H9 (cell line): ENCODE data around the gene CHCT1. TPM values are rescaled to one million over a fixed set of nuclear protein-coding genes. Genes with fewer than 3 reads are reported as not detected.

Source experiments
- DNase-seq: peaks from one replicate; pipeline ENCODE4 v3.0.0-alpha.2; 2017
- H2AFZ ChIP-seq: one replicate; pipeline ENCODE4 v1.6.1; 2013; ENCODE audit warnings: mild to moderate bottlenecking, low read length, control low read depth, moderate library complexity
- H2AK5ac ChIP-seq: 2 replicates; pipeline ENCODE4 v1.6.1; 2013; ENCODE audit warnings: low read length, control low read depth, mixed read lengths; ENCODE audit not compliant: insufficient read length
- H2BK120ac ChIP-seq: one replicate; pipeline ENCODE4 v1.6.1; 2013; ENCODE audit warnings: low read depth, mild to moderate bottlenecking, low read length, control low read depth, inconsistent platforms; ENCODE audit not compliant: poor library complexity, severe bottlenecking
- H2BK12ac ChIP-seq: 2 replicates; pipeline ENCODE4 v1.6.1; 2013; ENCODE audit warnings: low read length, control low read depth, mixed read lengths, low read depth; ENCODE audit not compliant: insufficient read length
- H2BK15ac ChIP-seq: 2 replicates; pipeline ENCODE4 v1.6.1; 2013; ENCODE audit warnings: low read depth, low read length, control low read depth
- H2BK20ac ChIP-seq: one replicate; pipeline ENCODE4 v1.6.1; 2013; ENCODE audit warnings: low read depth, mild to moderate bottlenecking, low read length, control low read depth, inconsistent platforms; ENCODE audit not compliant: poor library complexity, severe bottlenecking
- H2BK5ac ChIP-seq: 2 replicates; pipeline ENCODE4 v1.6.1; 2013; ENCODE audit warnings: low read length, control low read depth, mixed read lengths; ENCODE audit not compliant: insufficient read length
- H3K14ac ChIP-seq: 2 replicates; pipeline ENCODE4 v1.6.1; 2013; ENCODE audit warnings: low read length, control low read depth; ENCODE audit not compliant: insufficient read depth
- H3K18ac ChIP-seq: 2 replicates; pipeline ENCODE4 v1.6.1; 2013; ENCODE audit warnings: low read depth, mild to moderate bottlenecking, mixed read lengths, low read length, control low read depth; ENCODE audit not compliant: insufficient read length
- H3K23ac ChIP-seq: 2 replicates; pipeline ENCODE4 v1.6.1; 2013; ENCODE audit warnings: low read length, control low read depth, mixed read lengths, low read depth; ENCODE audit not compliant: insufficient read length
- H3K23me2 ChIP-seq: 2 replicates; pipeline ENCODE4 v1.6.1; 2013; ENCODE audit warnings: low read depth, mild to moderate bottlenecking, mixed read lengths, low read length, control low read depth; ENCODE audit not compliant: insufficient read length, poor library complexity, severe bottlenecking
- H3K27ac ChIP-seq: 2 replicates; pipeline ENCODE4 v1.5.1; 2013; ENCODE audit warnings: low read length, control low read depth, mixed read lengths, low read depth; ENCODE audit not compliant: insufficient read length
- H3K27me3 ChIP-seq: 2 replicates; pipeline ENCODE4 v1.6.1; 2013; ENCODE audit warnings: low read length, control low read depth, inconsistent platforms; ENCODE audit not compliant: insufficient read depth
- H3K4ac ChIP-seq: 2 replicates; pipeline ENCODE4 v1.6.1; 2013; ENCODE audit warnings: low read depth, mild to moderate bottlenecking, control low read depth, inconsistent platforms, low read length, moderate library complexity
- H3K4me1 ChIP-seq: 2 replicates; pipeline ENCODE4 v1.6.1; 2013; ENCODE audit warnings: low read length, control low read depth, inconsistent platforms; ENCODE audit not compliant: insufficient read depth
- H3K4me2 ChIP-seq: 2 replicates; pipeline ENCODE4 v1.6.1; 2013; ENCODE audit warnings: low read length, control low read depth, mixed read lengths; ENCODE audit not compliant: insufficient read length, insufficient read depth
- H3K56ac ChIP-seq: 2 replicates; pipeline ENCODE4 v1.6.1; 2013; ENCODE audit warnings: low read depth, mild to moderate bottlenecking, mixed read lengths, low read length, control low read depth; ENCODE audit not compliant: insufficient read length
- H3K79me1 ChIP-seq: 2 replicates; pipeline ENCODE4 v1.6.1; 2013; ENCODE audit warnings: low read depth, mild to moderate bottlenecking, moderate library complexity, low read length, control low read depth, inconsistent platforms; ENCODE audit not compliant: insufficient read depth, poor library complexity, severe bottlenecking
- H3K79me2 ChIP-seq: 2 replicates; pipeline ENCODE4 v1.6.1; 2013; ENCODE audit warnings: low read length, control low read depth, inconsistent platforms; ENCODE audit not compliant: insufficient read depth
- H3K9ac ChIP-seq: 2 replicates; pipeline ENCODE4 v1.6.1; 2013; ENCODE audit warnings: low read length, control low read depth, mixed read lengths; ENCODE audit not compliant: insufficient read length; ENCODE audit errors: extremely low read depth
- H3K9me3 ChIP-seq: one replicate; pipeline ENCODE4 v1.6.1; 2013; ENCODE audit warnings: low read depth, low read length, inconsistent platforms; ENCODE audit not compliant: control insufficient read depth
- H3T11ph ChIP-seq: one replicate; pipeline ENCODE4 v1.6.1; 2013; ENCODE audit warnings: mild to moderate bottlenecking, low read length, control low read depth, inconsistent platforms
- H4K20me1 ChIP-seq: one replicate; pipeline ENCODE4 v1.6.1; 2013; ENCODE audit not compliant: control insufficient read depth, insufficient read length, insufficient read depth
- H4K5ac ChIP-seq: 2 replicates; pipeline ENCODE4 v1.6.1; 2013; ENCODE audit warnings: low read depth, mild to moderate bottlenecking, mixed read lengths, low read length, control low read depth; ENCODE audit not compliant: insufficient read length
- H4K8ac ChIP-seq: replicated peaks from 2 replicates; pipeline ENCODE4 v1.6.1; 2013; ENCODE audit warnings: low read length, control low read depth, mixed read lengths, low read depth; ENCODE audit not compliant: insufficient read length
- H4K91ac ChIP-seq: 2 replicates; pipeline ENCODE4 v1.6.1; 2013; ENCODE audit warnings: low read depth, mild to moderate bottlenecking, moderate library complexity, mixed read lengths, low read length, control low read depth; ENCODE audit not compliant: insufficient read length
- H3K27ac Mint-ChIP-seq, 3 experiments: 2 replicates in 2 of 3; 3 replicates in 1 of 3; pipeline ENCODE4 v1.8.0; 2020 to 2021; ENCODE audit warnings: mixed read lengths in 3 of 3, mild to moderate bottlenecking in 1 of 3, moderate library complexity in 1 of 3
- H3K27me3 Mint-ChIP-seq: 2 replicates; pipeline ENCODE4 v1.8.0; 2021; ENCODE audit warnings: low read depth, mild to moderate bottlenecking, moderate library complexity, mixed read lengths
- H3K36me3 Mint-ChIP-seq, 3 experiments: 2 replicates in 2 of 3; 3 replicates in 1 of 3; pipeline ENCODE4 v1.8.0; 2020 to 2021; ENCODE audit warnings: low read depth in 3 of 3, mixed read lengths in 3 of 3; ENCODE audit not compliant: insufficient read depth in 1 of 3
- H3K4me1 Mint-ChIP-seq, 2 experiments: 2 replicates each; pipeline ENCODE4 v1.8.0; 2020; ENCODE audit warnings: mixed read lengths in 2 of 2
- H3K4me3 Mint-ChIP-seq, 2 experiments: 2 replicates in 1 of 2; 3 replicates in 1 of 2; pipeline ENCODE4 v1.8.0; 2020 to 2021; ENCODE audit warnings: mild to moderate bottlenecking in 2 of 2, mixed read lengths in 2 of 2, moderate library complexity in 1 of 2
- H3K9me3 Mint-ChIP-seq, 2 experiments: 2 replicates in 1 of 2; 3 replicates in 1 of 2; pipeline ENCODE4 v1.8.0; 2020; ENCODE audit warnings: mild to moderate bottlenecking in 2 of 2, mixed read lengths in 2 of 2, moderate library complexity in 1 of 2
- CTCF ChIP-seq: fragments of 200-600 bp; sonication (generic); conservative IDR thresholded peaks from 3 replicates; pipeline ENCODE4 v1.8.0; 2021; ENCODE audit warnings: antibody characterized with exemption, mild to moderate bottlenecking
- WGBS: extraction: QIAGEN DNeasy Blood & Tissue Kit; methylation state at CpG from one replicate; pipeline ENCODE4 v1.1.7; 2013; ENCODE audit warnings: missing lambda C conversion rate, low lambda C conversion rate, mixed read lengths; ENCODE audit not compliant: insufficient read length; ENCODE audit errors: extremely low coverage; 5-methylcytosine and 5-hydroxymethylcytosine counted together
- total RNA-seq: library from RNA; stranded (reverse); gene quantifications from 2 replicates; pipeline ENCODE4 v1.2.1, GENCODE V29; 2021

Gene CHCT1
- total RNA-seq, 1 experiment from 2014 or later, result not detected

GRCh38 chr17:60390925-60391470, 31.3 kb upstream of the CHCT1 start:
- peak overlapping the region; percentile 1 for H3K27ac ChIP-seq
- H3K4ac ChIP-seq, result no peak overlapping the region
- peak overlapping the region; percentile 79 to 93 (median 88) for H3K27ac Mint-ChIP-seq
- H4K20me1 ChIP-seq, result no peaks in the 10 kb centered on the region
- H3K9me3 ChIP-seq, result no peaks in the 10 kb centered on the region
- H4K91ac ChIP-seq, result no peak overlapping the region
- H4K5ac ChIP-seq, result no peak overlapping the region
- no peak overlapping the region for H2AFZ ChIP-seq
- peak overlapping the region; percentile 82 for H3K9ac ChIP-seq
- peaks cover 10% of the 10 kb centered on the region for H3K23me2 ChIP-seq
- peak overlapping the region; percentile 39 for H3K23ac ChIP-seq
- no peak overlapping the region for H2BK5ac ChIP-seq
- H3K4me2 ChIP-seq, result peak overlapping the region; percentile 99
- no peak overlapping the region for H2BK120ac ChIP-seq
- H3T11ph ChIP-seq, result no peak overlapping the region
- no peaks in the 10 kb centered on the region for H3K27me3 ChIP-seq
- no peaks in the 10 kb centered on the region for H3K27me3 Mint-ChIP-seq
- H3K36me3 Mint-ChIP-seq, result no peaks in the 10 kb centered on the region
- H3K4me3 Mint-ChIP-seq, result peak overlapping the region; percentile 89 to 98
- H3K9me3 Mint-ChIP-seq, result no peaks in the 10 kb centered on the region
- no peak for DNase-seq
- H4K8ac ChIP-seq, result no peak overlapping the region
- H3K4me1 Mint-ChIP-seq, result peaks cover 49 to 52% of the 10 kb centered on the region in 2 experiments
- H2BK12ac ChIP-seq, result no peak overlapping the region
- H2BK20ac ChIP-seq, result no peak overlapping the region
- no peak for TF ChIP-seq CTCF
- no peaks in the 10 kb centered on the region for H3K79me1 ChIP-seq
- no CpG with 5 or more reads among the region's 15 CpGs for WGBS
- peaks cover 29% of the 10 kb centered on the region; the same call in 1 of the 2 replicates for H3K79me2 ChIP-seq
- no peak overlapping the region for H2BK15ac ChIP-seq
- no peak overlapping the region for H3K18ac ChIP-seq
- no peak overlapping the region for H2AK5ac ChIP-seq
- H3K56ac ChIP-seq, result no peak overlapping the region
- H3K14ac ChIP-seq, result no peak overlapping the region
- peaks cover 8% of the 10 kb centered on the region; the same call in 1 of the 2 replicates for H3K4me1 ChIP-seq
